ENCODE measurements around the gene METTL4. TPM values are rescaled to one million over a fixed set of nuclear protein-coding genes. Genes with fewer than 3 reads are reported as not detected.
A peak's percentile ranks its signal among the peaks of the same experiment; 100 is the strongest.

The METTL4 gene
- total RNA-seq, 1 experiment from 2014 or later, result 23.9 TPM

- H3K4me1 ChIP-seq (replicated peaks; ENCODE audit: insufficient read depth), result peaks cover 19% of the 10 kb centered on the region
- H3K4me3 ChIP-seq, result no peak overlapping the region
- no peaks in the 10 kb centered on the region for H3K36me3 ChIP-seq (ENCODE audit: low read depth)
- H3K9me3 ChIP-seq (ENCODE audit: insufficient read depth, low read depth), result peaks cover 8% of the 10 kb centered on the region; the same call in 1 of the 2 replicates
- TF ChIP-seq CTCF (conservative IDR thresholded peaks at IDR 0.05) (no peak), EZH2 (IDR thresholded peaks at IDR 0.05; ENCODE audit: low read depth) (no peak)
- POLR2A ChIA-PET (ENCODE audit: unreplicated experiment), result no interaction called here
- no peaks in the 10 kb centered on the region for H3K79me2 ChIP-seq (ENCODE audit: low read depth)
- no peaks in the 10 kb centered on the region for H4K20me1 ChIP-seq (ENCODE audit: insufficient read depth)
- H2AFZ ChIP-seq, result peak overlapping the region; percentile 53; the same call in 1 of the 2 replicates
- H3K4me2 ChIP-seq, result peak overlapping the region; percentile 24; the same call in 1 of the 2 replicates
- BruUV-seq (replicated peaks), result no TSS peak
- no peaks in the 10 kb centered on the region; the same call in 1 of the 2 replicates for H3K9me2 ChIP-seq (ENCODE audit: insufficient read depth)
- H3F3A ChIP-seq (ENCODE audit: insufficient read depth, low read depth), result peaks cover 15% of the 10 kb centered on the region; the same call in 1 of the 2 replicates
- DNase-seq, result no peak
- peak overlapping the region; percentile 72 for H3K27ac ChIP-seq
- H3K27me3 ChIP-seq (ENCODE audit: insufficient read depth, low read depth), result no peaks in the 10 kb centered on the region
- intact Hi-C loops (cut with micrococcal nuclease; ENCODE audit: unreplicated experiment), result loop anchor here (5.0 kb wide), 1 partner anchor 213 kb away; no protein-coding TSS in a partner anchor
- CTCF ChIA-PET, result no interaction called here
Measured at GRCh38 chr18:2515171-2515787, 56.0 kb downstream of the METTL4 start.

GRCh38 chr18:2513616-2514015, 57.7 kb downstream of the METTL4 start:
- peaks cover 15% of the 10 kb centered on the region; the same call in 1 of the 2 replicates for H3F3A ChIP-seq (ENCODE audit: insufficient read depth, low read depth)
- intact Hi-C loops (cut with micrococcal nuclease; ENCODE audit: unreplicated experiment), result no loop called here
- TF ChIP-seq CTCF (conservative IDR thresholded peaks at IDR 0.05) (no peak), EZH2 (IDR thresholded peaks at IDR 0.05; ENCODE audit: low read depth) (no peak)
- peak in 1 of 2 experiments; percentile 15 for DNase-seq
- no peak overlapping the region for H3K4me3 ChIP-seq
- no peak overlapping the region for H2AFZ ChIP-seq
- ChIA-PET CTCF (interaction anchor here (0.7 kb wide), 1 partner anchor 392 kb away, joined by 6 read pairs; no protein-coding TSS in a partner anchor), POLR2A (ENCODE audit: unreplicated experiment) (no interaction called here)
- no peaks in the 10 kb centered on the region for H3K9me2 ChIP-seq (ENCODE audit: insufficient read depth)
- H3K36me3 ChIP-seq (ENCODE audit: low read depth), result no peaks in the 10 kb centered on the region
- H3K4me1 ChIP-seq (replicated peaks; ENCODE audit: insufficient read depth), result peaks cover 19% of the 10 kb centered on the region
- H3K27me3 ChIP-seq (ENCODE audit: insufficient read depth, low read depth), result no peaks in the 10 kb centered on the region
- no TSS peak for BruUV-seq (replicated peaks)
- peaks cover 8% of the 10 kb centered on the region; the same call in 1 of the 2 replicates for H3K9me3 ChIP-seq (ENCODE audit: insufficient read depth, low read depth)
- no peaks in the 10 kb centered on the region for H4K20me1 ChIP-seq (ENCODE audit: insufficient read depth)
- no peaks in the 10 kb centered on the region for H3K79me2 ChIP-seq (ENCODE audit: low read depth)
- H3K4me2 ChIP-seq, result no peak overlapping the region
- H3K27ac ChIP-seq, result no peak overlapping the region

GRCh38 chr18:2512059-2512458, 59.2 kb downstream of the METTL4 start:
- Histone ChIP-seq H3K9me3 (ENCODE audit: insufficient read depth, low read depth) (no peaks in the 10 kb centered on the region; the same call in 1 of the 2 replicates), H3K27me3 (ENCODE audit: insufficient read depth, low read depth) (no peaks in the 10 kb centered on the region), H2AFZ (peak overlapping the region; percentile 9; the same call in 1 of the 2 replicates), H3K9me2 (ENCODE audit: insufficient read depth) (no peaks in the 10 kb centered on the region), H3K36me3 (ENCODE audit: low read depth) (no peaks in the 10 kb centered on the region), H3K4me3 (no peak overlapping the region), H4K20me1 (ENCODE audit: insufficient read depth) (no peaks in the 10 kb centered on the region), H3K4me1 (replicated peaks; ENCODE audit: insufficient read depth) (peaks cover 19% of the 10 kb centered on the region), H3F3A (ENCODE audit: insufficient read depth, low read depth) (peaks cover 15% of the 10 kb centered on the region; the same call in 1 of the 2 replicates), H3K4me2 (no peak overlapping the region), H3K27ac (no peak overlapping the region), H3K79me2 (ENCODE audit: low read depth) (no peaks in the 10 kb centered on the region)
- intact Hi-C loops (cut with micrococcal nuclease; ENCODE audit: unreplicated experiment), result no loop called here
- no peak for TF ChIP-seq CTCF (conservative IDR thresholded peaks at IDR 0.05)
- no TSS peak for BruUV-seq (replicated peaks)
- CTCF ChIA-PET, result no interaction called here
- POLR2A ChIA-PET (ENCODE audit: unreplicated experiment), result interaction anchor here (0.6 kb wide), 1 partner anchor 69 kb away, joined by 4 read pairs; no protein-coding TSS in a partner anchor
- no peak for DNase-seq

All from PC-9 (cell line).